Immature natural killer cell (primary cell): ENCODE data around the gene FCRL2. TPM values are rescaled to one million over a fixed set of nuclear protein-coding genes. Genes with fewer than 3 reads are reported as not detected.
A peak's percentile ranks its signal among the peaks of the same experiment; 100 is the strongest.

Experiments used
- DNase-seq, 3 donors: peaks; one replicate each; pipeline ENCODE4 v3.0.0; 2022; ENCODE audit warnings: mixed read lengths in 1 of 3
- H3K27ac Mint-ChIP-seq, 6 donors: one replicate each; pipeline ENCODE4 v1.8.0; 2020; ENCODE audit warnings: mixed read lengths in 6 of 6, mild to moderate bottlenecking in 5 of 6, inconsistent platforms in 4 of 6, moderate library complexity in 3 of 6
- H3K27me3 Mint-ChIP-seq, 3 donors: one replicate each; pipeline ENCODE4 v1.8.0; 2020 to 2021; ENCODE audit warnings: low read depth in 3 of 3, mild to moderate bottlenecking in 3 of 3, mixed read lengths in 3 of 3, moderate library complexity in 3 of 3, inconsistent platforms in 1 of 3
- H3K36me3 Mint-ChIP-seq, 3 donors: one replicate each; pipeline ENCODE4 v1.8.0; 2020; ENCODE audit warnings: mixed read lengths in 3 of 3, inconsistent platforms in 2 of 3, mild to moderate bottlenecking in 2 of 3
- H3K4me1 Mint-ChIP-seq, 2 donors: one replicate each; pipeline ENCODE4 v1.8.0; 2020; ENCODE audit warnings: inconsistent platforms in 2 of 2, mild to moderate bottlenecking in 2 of 2, mixed read lengths in 2 of 2, moderate library complexity in 1 of 2
- H3K4me3 Mint-ChIP-seq, 5 donors: one replicate each; pipeline ENCODE4 v1.8.0; 2020; ENCODE audit warnings: mild to moderate bottlenecking in 5 of 5, mixed read lengths in 5 of 5, inconsistent platforms in 3 of 5, moderate library complexity in 3 of 5
- H3K9me3 Mint-ChIP-seq, 6 donors: one replicate each; pipeline ENCODE4 v1.8.0; 2020; ENCODE audit warnings: mild to moderate bottlenecking in 6 of 6, mixed read lengths in 6 of 6, inconsistent platforms in 4 of 6, moderate library complexity in 3 of 6
- polyA plus RNA-seq, 3 donors: library from polyadenylated mRNA; unstranded; fragments of 300-500 nt; fragmentation: Illumina TruSeq; gene quantifications; one replicate each; pipeline ENCODE4 v1.2.3, GENCODE V29; 2021

Gene FCRL2
- polyA plus RNA-seq, result not detected

DNA sequence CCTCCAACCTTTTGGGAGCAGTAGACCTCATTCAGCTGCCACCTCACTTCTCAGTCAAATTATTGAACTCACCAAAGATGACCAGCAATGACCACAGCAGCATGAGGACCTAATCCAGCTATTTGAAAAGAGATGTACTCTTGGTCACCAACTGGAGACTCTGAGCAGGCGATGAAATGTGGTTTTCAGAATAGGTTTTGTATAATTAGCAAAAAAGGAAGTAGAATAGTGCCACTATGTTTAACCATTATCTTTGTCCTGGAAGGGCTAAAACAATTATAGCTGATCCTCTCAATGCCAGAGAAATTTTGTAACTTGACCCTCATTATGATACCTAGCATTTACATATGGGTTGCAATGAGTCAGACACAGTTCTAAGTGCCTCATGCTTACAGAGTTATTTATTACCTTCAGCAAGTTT, at the start of gene FCRL2:
TSS of gene FCRL2 (minus strand) at position 162 of the 421 bp plus-strand sequence. CDS start at position 103, 59 bp downstream.
- H3K27ac Mint-ChIP-seq, result no peak within 1 kb of the TSS
- peaks cover 24 to 29% of the 10 kb centered on the region in 2 donors for H3K4me1 Mint-ChIP-seq
- peaks cover 0 to 5% (median 2%) of the 10 kb centered on the region in 3 donors for H3K27me3 Mint-ChIP-seq
- peaks cover 0 to 1% (median 0%) of the 10 kb centered on the region in 6 donors for H3K9me3 Mint-ChIP-seq
- H3K36me3 Mint-ChIP-seq, result no peaks in the 10 kb centered on the region
- DNase-seq, result no peak
- no peak within 1 kb of the TSS for H3K4me3 Mint-ChIP-seq

GRCh38 chr1:157820299-157820698, 43.4 kb upstream of the FCRL2 start:
- Mint-ChIP-seq H3K9me3 (peaks cover 0 to 5% (median 0%) of the 10 kb centered on the region in 6 donors), H3K27me3 (peaks cover 3 to 7% (median 4%) of the 10 kb centered on the region in 3 donors), H3K4me1 (no peaks in the 10 kb centered on the region), H3K27ac (no peak overlapping the region), H3K4me3 (no peak overlapping the region), H3K36me3 (peaks cover 0 to 3% (median 0%) of the 10 kb centered on the region in 3 donors)
- DNase-seq, result no peak

GRCh38 chr1:157819896-157820295, 43.0 kb upstream of the FCRL2 start, which contains the start of gene FCRL1:
Gene FCRL1 (minus strand): TSS chr1:157820120. CDS start chr1:157820037, 83 bp downstream.
- Mint-ChIP-seq H3K27me3 (peaks cover 3 to 7% (median 4%) of the 10 kb centered on the region in 3 donors), H3K36me3 (peaks cover 0 to 3% (median 0%) of the 10 kb centered on the region in 3 donors), H3K4me3 (peak within 1 kb of the TSS in 1 of 5 donors; percentile 3), H3K27ac (no peak within 1 kb of the TSS), H3K4me1 (no peaks in the 10 kb centered on the region), H3K9me3 (peaks cover 0 to 6% (median 0%) of the 10 kb centered on the region in 6 donors)
- DNase-seq, result peak in 1 of 3 donors; percentile 2

GRCh38 chr1:157819215-157819614, 42.3 kb upstream of the FCRL2 start:
- Mint-ChIP-seq H3K4me3 (no peak overlapping the region), H3K27me3 (peaks cover 4 to 7% (median 4%) of the 10 kb centered on the region in 3 donors), H3K27ac (no peak overlapping the region), H3K9me3 (peaks cover 2 to 8% (median 4%) of the 10 kb centered on the region in 6 donors), H3K4me1 (no peaks in the 10 kb centered on the region), H3K36me3 (peaks cover 0 to 3% (median 0%) of the 10 kb centered on the region in 3 donors)
- no peak for DNase-seq

GRCh38 chr1:157813269-157813668, 36.3 kb upstream of the FCRL2 start:
- no peak for DNase-seq
- H3K4me1 Mint-ChIP-seq, result no peaks in the 10 kb centered on the region
- peaks cover 6 to 15% (median 9%) of the 10 kb centered on the region in 3 donors for H3K36me3 Mint-ChIP-seq
- H3K4me3 Mint-ChIP-seq, result no peak overlapping the region
- H3K27me3 Mint-ChIP-seq, result peaks cover 0 to 5% (median 2%) of the 10 kb centered on the region in 3 donors
- no peak overlapping the region for H3K27ac Mint-ChIP-seq
- peaks cover 13 to 23% (median 22%) of the 10 kb centered on the region in 6 donors for H3K9me3 Mint-ChIP-seq

- no peak for DNase-seq
- no peaks in the 10 kb centered on the region for H3K4me1 Mint-ChIP-seq
- peaks cover 0 to 2% (median 0%) of the 10 kb centered on the region in 6 donors for H3K9me3 Mint-ChIP-seq
- peaks cover 0 to 4% (median 0%) of the 10 kb centered on the region in 3 donors for H3K36me3 Mint-ChIP-seq
- peak overlapping the region in 2 of 6 donors; percentile 18 to 24 for H3K27ac Mint-ChIP-seq
- no peak overlapping the region for H3K4me3 Mint-ChIP-seq
- H3K27me3 Mint-ChIP-seq, result peaks cover 2 to 3% (median 2%) of the 10 kb centered on the region in 3 donors
These were observed 29.7 kb upstream of the FCRL2 start for GRCh38 chr1:157806431-157807149.

DNA sequence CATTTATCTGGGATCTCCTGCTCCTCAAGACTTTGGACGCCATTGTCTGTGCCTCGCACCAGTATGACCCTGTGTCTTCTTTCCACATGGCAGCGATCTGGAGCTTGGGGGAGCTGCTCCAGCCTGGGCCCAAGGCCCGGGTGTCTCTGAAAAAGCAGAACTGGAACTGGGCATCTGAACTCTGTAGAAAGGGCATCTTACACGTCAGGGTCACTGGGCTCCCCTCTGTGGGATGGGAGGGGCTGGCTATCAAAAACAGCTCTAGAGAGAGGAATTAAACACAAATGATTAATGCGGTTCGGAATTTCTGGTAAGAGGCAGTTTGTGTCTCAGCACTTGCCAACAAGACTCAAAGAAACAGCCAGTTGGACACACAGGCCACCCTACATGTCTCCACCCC, 26.9 kb upstream of the FCRL2 start:
- no peaks in the 10 kb centered on the region for H3K36me3 Mint-ChIP-seq
- H3K27me3 Mint-ChIP-seq, result peaks cover 2 to 3% (median 2%) of the 10 kb centered on the region in 3 donors
- no peak for DNase-seq
- H3K4me1 Mint-ChIP-seq, result no peaks in the 10 kb centered on the region
- H3K4me3 Mint-ChIP-seq, result no peak overlapping the region
- H3K27ac Mint-ChIP-seq, result no peak overlapping the region
- peaks cover 0 to 2% (median 0%) of the 10 kb centered on the region in 6 donors for H3K9me3 Mint-ChIP-seq

- Mint-ChIP-seq H3K9me3 (no peaks in the 10 kb centered on the region), H3K36me3 (no peaks in the 10 kb centered on the region), H3K27me3 (peaks cover 2 to 3% (median 2%) of the 10 kb centered on the region in 3 donors), H3K27ac (no peak overlapping the region), H3K4me3 (no peak overlapping the region), H3K4me1 (no peaks in the 10 kb centered on the region)
- DNase-seq, result no peak
These were observed 23.1 kb upstream of the FCRL2 start for GRCh38 chr1:157799996-157800395.

GRCh38 chr1:157798211-157798610, 21.3 kb upstream of the FCRL2 start:
- peaks cover 2 to 12% (median 7%) of the 10 kb centered on the region in 6 donors for H3K9me3 Mint-ChIP-seq
- DNase-seq, result no peak
- H3K4me1 Mint-ChIP-seq, result no peaks in the 10 kb centered on the region
- no peak overlapping the region for H3K4me3 Mint-ChIP-seq
- H3K27ac Mint-ChIP-seq, result no peak overlapping the region
- H3K36me3 Mint-ChIP-seq, result peaks cover 2 to 3% (median 3%) of the 10 kb centered on the region in 3 donors
- H3K27me3 Mint-ChIP-seq, result peaks cover 0 to 2% (median 0%) of the 10 kb centered on the region in 3 donors

DNA sequence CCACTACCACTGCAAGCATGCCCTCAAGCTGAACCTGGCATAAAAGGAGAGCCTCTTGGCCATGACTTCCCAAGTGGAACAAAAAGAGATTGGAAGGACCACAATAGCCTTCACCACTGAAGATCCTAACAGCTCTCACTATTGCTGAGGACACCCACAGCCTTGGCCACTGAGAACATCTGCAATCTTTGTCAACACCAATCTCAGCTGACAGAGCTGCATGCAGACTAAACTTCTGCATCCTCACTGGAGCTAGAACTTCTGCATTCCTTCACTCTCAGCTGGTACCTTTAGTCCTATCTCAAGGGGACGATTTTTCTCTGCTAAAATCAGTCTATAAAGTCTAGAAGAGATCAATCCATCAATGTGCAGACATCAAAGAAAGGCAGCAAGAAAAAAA, 8.3 kb upstream of the FCRL2 start:
- no peak overlapping the region for H3K27ac Mint-ChIP-seq
- H3K4me1 Mint-ChIP-seq, result peaks cover 0 to 6% of the 10 kb centered on the region in 2 donors
- H3K36me3 Mint-ChIP-seq, result peaks cover 0 to 8% (median 0%) of the 10 kb centered on the region in 3 donors
- H3K4me3 Mint-ChIP-seq, result no peak overlapping the region
- peaks cover 0 to 4% (median 2%) of the 10 kb centered on the region in 3 donors for H3K27me3 Mint-ChIP-seq
- no peak for DNase-seq
- H3K9me3 Mint-ChIP-seq, result peaks cover 0 to 3% (median 0%) of the 10 kb centered on the region in 6 donors

- H3K9me3 Mint-ChIP-seq, result peaks cover 0 to 3% (median 0%) of the 10 kb centered on the region in 6 donors
- H3K27me3 Mint-ChIP-seq, result peaks cover 0 to 4% (median 2%) of the 10 kb centered on the region in 3 donors
- no peak for DNase-seq
- H3K4me1 Mint-ChIP-seq, result peaks cover 0 to 6% of the 10 kb centered on the region in 2 donors
- no peak overlapping the region for H3K4me3 Mint-ChIP-seq
- peaks cover 0 to 5% (median 0%) of the 10 kb centered on the region in 3 donors for H3K36me3 Mint-ChIP-seq
- no peak overlapping the region for H3K27ac Mint-ChIP-seq
These were observed 7.9 kb upstream of the FCRL2 start for GRCh38 chr1:157784801-157785200.

DNA sequence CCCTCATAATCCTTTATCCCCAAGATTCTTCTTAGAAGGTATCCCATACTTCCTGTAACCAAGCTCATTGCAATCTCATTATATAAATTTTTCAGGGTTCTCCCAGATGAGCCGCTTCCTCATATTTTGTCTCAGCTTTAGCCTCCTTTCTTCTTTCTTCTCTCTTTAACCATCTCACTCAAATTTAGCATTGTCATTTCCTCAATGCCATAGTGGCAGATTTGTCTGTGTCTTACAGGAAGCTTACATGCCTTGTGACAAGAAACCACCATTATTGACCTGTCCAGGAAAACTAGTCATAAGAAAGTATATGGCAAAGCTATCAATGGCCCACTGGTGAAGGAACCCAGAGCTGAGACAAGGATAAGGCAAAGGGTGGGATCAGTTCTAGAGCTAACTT, 6.0 kb upstream of the FCRL2 start:
- peaks cover 0 to 3% (median 0%) of the 10 kb centered on the region in 6 donors for H3K9me3 Mint-ChIP-seq
- DNase-seq, result no peak
- no peak overlapping the region for H3K4me3 Mint-ChIP-seq
- H3K27me3 Mint-ChIP-seq, result peaks cover 0 to 4% (median 2%) of the 10 kb centered on the region in 3 donors
- H3K36me3 Mint-ChIP-seq, result no peaks in the 10 kb centered on the region
- H3K27ac Mint-ChIP-seq, result peak overlapping the region in 2 of 6 donors; percentile 1 to 9
- peaks cover 0 to 6% of the 10 kb centered on the region in 2 donors for H3K4me1 Mint-ChIP-seq

DNA sequence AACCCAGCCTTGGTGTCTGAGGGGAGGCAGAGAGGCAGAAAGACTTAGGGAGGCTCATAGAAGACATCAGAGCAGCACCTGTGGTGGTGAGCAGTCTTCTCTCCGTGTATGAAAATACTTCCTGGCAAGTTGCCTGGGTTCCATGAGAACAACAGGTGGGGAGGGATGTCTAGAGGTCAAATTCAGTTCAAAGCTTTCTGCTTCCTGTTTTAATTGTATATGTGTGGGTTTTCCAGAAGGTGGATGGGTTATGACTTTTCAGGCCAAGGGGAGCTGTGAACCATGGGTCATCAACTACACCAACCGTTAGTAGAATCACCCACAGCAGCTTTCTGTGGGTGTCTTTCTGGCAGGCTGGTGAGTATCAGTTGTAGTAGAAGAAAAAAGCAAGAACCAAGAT, 4.1 kb upstream of the FCRL2 start:
- H3K4me1 Mint-ChIP-seq, result peaks cover 6 to 7% of the 10 kb centered on the region in 2 donors
- peaks cover 0 to 4% (median 2%) of the 10 kb centered on the region in 3 donors for H3K27me3 Mint-ChIP-seq
- H3K36me3 Mint-ChIP-seq, result no peaks in the 10 kb centered on the region
- DNase-seq, result no peak
- no peak overlapping the region for H3K27ac Mint-ChIP-seq
- H3K4me3 Mint-ChIP-seq, result no peak overlapping the region
- peaks cover 0 to 1% (median 0%) of the 10 kb centered on the region in 6 donors for H3K9me3 Mint-ChIP-seq
